Nephron (organoid): ENCODE measurements around the gene PKHD1.
"Not testable (repeated sequence)": the region's sequence is repeated elsewhere in the genome, so short reads cannot be mapped to it uniquely, and the experiment has no call there.

Source experiments
- H3K27ac Mint-ChIP-seq, 3 experiments: 2 replicates each; pipeline ENCODE4 v1.8.0; 2020; ENCODE audit warnings: mixed read lengths in 3 of 3, mild to moderate bottlenecking in 2 of 3, moderate library complexity in 1 of 3
- H3K27me3 Mint-ChIP-seq: 2 replicates; pipeline ENCODE4 v1.8.0; 2021; ENCODE audit warnings: low read depth, mild to moderate bottlenecking, moderate library complexity, mixed read lengths
- H3K36me3 Mint-ChIP-seq: 2 replicates; pipeline ENCODE4 v1.8.0; 2020; ENCODE audit warnings: low read depth, mixed read lengths
- H3K4me1 Mint-ChIP-seq: 2 replicates; pipeline ENCODE4 v1.8.0; 2020; ENCODE audit warnings: mixed read lengths
- H3K4me3 Mint-ChIP-seq, 3 experiments: 2 replicates each; pipeline ENCODE4 v1.8.0; 2020; ENCODE audit warnings: mild to moderate bottlenecking in 3 of 3, mixed read lengths in 3 of 3, moderate library complexity in 2 of 3
- H3K9me3 Mint-ChIP-seq: 2 replicates; pipeline ENCODE4 v1.8.0; 2020; ENCODE audit warnings: mixed read lengths
- CTCF ChIP-seq, 3 experiments: fragments of 200-600 bp; sonication (generic); IDR thresholded peaks; one replicate each; pipeline ENCODE4 v1.5.0; 2021; ENCODE audit warnings: antibody characterized with exemption in 3 of 3; ENCODE audit not compliant: unreplicated experiment in 3 of 3

PKHD1 gene

DNA sequence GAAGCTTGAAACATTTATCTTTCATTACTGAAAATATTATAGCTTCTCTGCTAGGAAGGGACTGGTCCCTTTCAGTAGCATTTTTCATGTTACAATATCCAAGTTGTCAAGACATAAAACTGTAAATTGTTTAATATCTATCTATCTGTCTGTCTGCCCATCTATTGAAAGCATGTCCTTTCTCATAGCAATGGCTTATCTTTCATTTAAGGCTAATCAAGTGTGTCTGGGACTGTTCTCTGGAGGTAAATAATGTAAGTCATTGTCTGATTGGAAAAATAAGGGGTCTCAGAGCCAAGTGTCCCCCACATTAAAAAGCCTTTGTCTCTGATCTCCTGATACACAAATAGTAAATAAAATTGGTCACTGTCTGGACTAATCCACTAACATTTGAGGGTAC lies 135.5 kb downstream of the PKHD1 start:
- Mint-ChIP-seq H3K4me1 (no peaks in the 10 kb centered on the region), H3K36me3 (no peaks in the 10 kb centered on the region), H3K9me3 (no peaks in the 10 kb centered on the region), H3K27ac (no peak overlapping the region), H3K27me3 (no peaks in the 10 kb centered on the region), H3K4me3 (no peak overlapping the region)
- no peak for TF ChIP-seq CTCF (IDR thresholded peaks at IDR 0.05; ENCODE audit: unreplicated experiment in 3 of 3)

- no peaks in the 10 kb centered on the region for H3K27me3 Mint-ChIP-seq
- H3K27ac Mint-ChIP-seq, result no peak overlapping the region
- H3K36me3 Mint-ChIP-seq, result no peaks in the 10 kb centered on the region
- H3K4me3 Mint-ChIP-seq, result no peak overlapping the region
- no peaks in the 10 kb centered on the region for H3K4me1 Mint-ChIP-seq
- no peak for TF ChIP-seq CTCF (IDR thresholded peaks at IDR 0.05; ENCODE audit: unreplicated experiment in 3 of 3)
- no peaks in the 10 kb centered on the region for H3K9me3 Mint-ChIP-seq
These were observed 137.9 kb downstream of the PKHD1 start for GRCh38 chr6:51949526-51949925.

DNA sequence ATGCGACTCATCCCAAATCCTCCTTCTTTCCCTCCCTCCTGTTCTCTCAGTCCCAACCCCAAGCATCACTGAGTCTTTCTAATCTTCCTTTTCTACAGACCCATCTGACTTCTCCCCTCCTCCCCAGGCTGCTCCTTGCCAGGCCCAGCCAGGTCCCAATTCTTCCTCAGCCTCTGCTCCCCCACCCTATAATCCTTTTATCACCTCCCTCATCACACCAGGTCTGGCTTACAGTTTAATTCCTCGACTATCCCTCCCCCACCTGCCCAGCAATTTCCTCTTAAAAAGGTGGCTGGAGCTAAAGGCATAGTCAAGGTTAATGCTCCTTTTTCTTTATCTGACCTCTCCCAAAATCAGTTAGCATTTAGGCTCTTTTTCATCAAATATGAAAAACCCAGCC lies 147.7 kb downstream of the PKHD1 start:
- not testable (repeated sequence) for H3K4me1 Mint-ChIP-seq, H3K9me3 Mint-ChIP-seq, H3K27me3 Mint-ChIP-seq, H3K4me3 Mint-ChIP-seq
- peaks cover 18% of the 10 kb centered on the region for H3K36me3 Mint-ChIP-seq
- H3K27ac Mint-ChIP-seq, result peak overlapping the region in 2 of 3 experiments; percentile 11 to 81

DNA sequence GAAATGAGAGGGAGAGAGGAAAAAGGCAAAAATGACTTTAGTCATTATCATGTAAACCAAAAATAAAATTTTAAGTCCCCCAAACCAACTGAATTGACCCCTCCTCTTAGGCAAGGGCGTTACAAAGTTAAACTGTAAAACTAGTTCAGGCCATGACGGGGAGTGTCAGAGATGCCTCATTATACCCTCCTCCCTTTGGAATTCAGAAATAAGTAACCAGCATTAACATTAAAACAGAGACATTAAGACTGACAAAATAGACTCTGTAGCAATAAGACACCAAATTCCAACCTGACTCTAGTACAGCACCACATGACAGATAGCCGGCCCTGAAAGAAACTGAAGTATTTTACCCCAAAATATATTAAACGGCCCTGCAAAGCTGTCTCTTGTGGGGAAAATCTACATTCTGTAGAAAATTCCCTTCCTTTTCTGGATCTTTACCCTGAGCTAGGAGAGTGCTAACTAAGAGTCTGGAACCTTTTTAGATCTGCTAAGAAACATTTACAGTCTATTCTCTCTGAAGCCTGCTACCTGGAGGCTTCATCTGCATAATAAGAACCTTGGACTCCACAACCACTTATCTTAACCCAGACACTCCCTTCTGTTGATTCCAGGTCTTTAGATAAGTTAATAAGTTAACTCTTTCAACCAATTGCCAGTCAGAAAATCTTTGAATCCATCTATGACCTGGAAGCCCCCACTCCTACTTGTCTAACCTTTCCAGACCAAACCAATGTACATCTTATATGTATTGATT lies 150.7 kb downstream of the PKHD1 start:
- Mint-ChIP-seq H3K27me3 (peaks cover 11% of the 10 kb centered on the region), H3K4me3 (no peak overlapping the region), H3K27ac (no peak overlapping the region), H3K9me3 (no peaks in the 10 kb centered on the region), H3K36me3 (peaks cover 5% of the 10 kb centered on the region), H3K4me1 (no peaks in the 10 kb centered on the region)
- no peak for TF ChIP-seq CTCF (IDR thresholded peaks at IDR 0.05; ENCODE audit: unreplicated experiment in 3 of 3)

- Mint-ChIP-seq H3K4me1 (no peaks in the 10 kb centered on the region), H3K4me3 (no peak overlapping the region), H3K27me3 (peaks cover 15% of the 10 kb centered on the region), H3K27ac (no peak overlapping the region), H3K36me3 (peaks cover under 1% of the 10 kb centered on the region), H3K9me3 (no peaks in the 10 kb centered on the region)
- TF ChIP-seq CTCF (IDR thresholded peaks at IDR 0.05; ENCODE audit: unreplicated experiment in 3 of 3), result no peak
These were observed 153.3 kb downstream of the PKHD1 start for GRCh38 chr6:51934098-51934497.

- Mint-ChIP-seq H3K4me3 (no peak overlapping the region), H3K9me3 (no peaks in the 10 kb centered on the region), H3K36me3 (peaks cover under 1% of the 10 kb centered on the region), H3K27ac (no peak overlapping the region), H3K4me1 (no peaks in the 10 kb centered on the region), H3K27me3 (peaks cover 8% of the 10 kb centered on the region)
- TF ChIP-seq CTCF (IDR thresholded peaks at IDR 0.05; ENCODE audit: unreplicated experiment in 3 of 3), result no peak
These were observed 154.5 kb downstream of the PKHD1 start for GRCh38 chr6:51932956-51933355.
